BE2C (cell line): ENCODE measurements around the gene TNFRSF1B.

Experiments
- DNase-seq: peaks from one replicate; pipeline ENCODE4 v3.0.0-alpha.2; 2020
- H3K27me3 ChIP-seq: fragments of 250-450 bp; sonication (Bioruptor Pico); 2 replicates; pipeline ENCODE4 v1.5.1; 2020; ENCODE audit warnings: mild to moderate bottlenecking
- H3K36me3 ChIP-seq: fragments of 250-450 bp; sonication (Bioruptor Pico); 2 replicates; pipeline ENCODE4 v1.5.1; 2020; ENCODE audit warnings: mild to moderate bottlenecking
- H3K4me1 ChIP-seq: fragments of 250-450 bp; sonication (Bioruptor Pico); 2 replicates; pipeline ENCODE4 v1.5.1; 2020
- H3K4me3 ChIP-seq: 2 replicates; pipeline ENCODE4 v1.5.1; 2011; ENCODE audit warnings: low read depth, low read length
- H3K9me3 ChIP-seq: fragments of 250-450 bp; sonication (Bioruptor Pico); 2 replicates; pipeline ENCODE4 v1.5.1; 2020
- CTCF ChIP-seq: IDR thresholded peaks from 2 replicates; pipeline ENCODE4 v1.5.1; 2012; ENCODE audit warnings: mild to moderate bottlenecking, low read depth, low read length

The TNFRSF1B gene

GRCh38 chr1:12203216-12204007, 36.6 kb downstream of the TNFRSF1B start:
- Histone ChIP-seq H3K4me3 (no peak overlapping the region), H3K9me3 (no peaks in the 10 kb centered on the region), H3K27me3 (no peaks in the 10 kb centered on the region), H3K36me3 (no peaks in the 10 kb centered on the region), H3K4me1 (no peaks in the 10 kb centered on the region)
- TF ChIP-seq CTCF: no peak
- DNase-seq: no peak

GRCh38 chr1:12204140-12204539, 37.3 kb downstream of the TNFRSF1B start:
- no peak for DNase-seq
- TF ChIP-seq CTCF: no peak
- no peaks in the 10 kb centered on the region for H3K36me3 ChIP-seq

GRCh38 chr1:12204754-12205658, 38.2 kb downstream of the TNFRSF1B start:
- Histone ChIP-seq H3K36me3 (no peaks in the 10 kb centered on the region), H3K4me1 (no peaks in the 10 kb centered on the region), H3K9me3 (no peaks in the 10 kb centered on the region), H3K27me3 (no peaks in the 10 kb centered on the region), H3K4me3 (no peak overlapping the region)
- no peak for DNase-seq
- no peak for TF ChIP-seq CTCF

More at GRCh38 chr1:12204140-12204539, 37.3 kb downstream of the TNFRSF1B start:
- H3K27me3 ChIP-seq: no peaks in the 10 kb centered on the region
- no peak overlapping the region for H3K4me3 ChIP-seq
- H3K9me3 ChIP-seq: no peaks in the 10 kb centered on the region
- H3K4me1 ChIP-seq: no peaks in the 10 kb centered on the region

- Histone ChIP-seq H3K4me3 (no peak overlapping the region), H3K36me3 (no peaks in the 10 kb centered on the region), H3K4me1 (no peaks in the 10 kb centered on the region), H3K27me3 (no peaks in the 10 kb centered on the region), H3K9me3 (no peaks in the 10 kb centered on the region)
- DNase-seq: no peak
- TF ChIP-seq CTCF: no peak
These were observed 39.4 kb downstream of the TNFRSF1B start for GRCh38 chr1:12206238-12206637.

GRCh38 chr1:12206792-12207424, 40.1 kb downstream of the TNFRSF1B start:
- Histone ChIP-seq H3K9me3 (no peaks in the 10 kb centered on the region), H3K4me1 (no peaks in the 10 kb centered on the region), H3K27me3 (no peaks in the 10 kb centered on the region), H3K36me3 (no peaks in the 10 kb centered on the region), H3K4me3 (no peak overlapping the region)
- no peak for DNase-seq
- TF ChIP-seq CTCF: no peak
